HL-60 (cell line): ENCODE results near the gene KIRREL1.

Source experiments
- GABPA ChIP-seq: IDR thresholded peaks from 2 replicates; pipeline ENCODE4 v1.6.1; 2012; ENCODE audit warnings: low read depth
- TF ChIP-seq, protein P1 (sequence below): IDR thresholded peaks from one replicate; pipeline ENCODE4 v1.5.1; 2011; ENCODE audit warnings: low read length, control low read depth, inconsistent platforms; ENCODE audit not compliant: insufficient read depth
- TF ChIP-seq, protein P2 (sequence below): IDR thresholded peaks from 2 replicates; pipeline ENCODE4 v1.6.1; 2012; ENCODE audit warnings: low read depth; ENCODE audit not compliant: insufficient replicate concordance

DNA sequence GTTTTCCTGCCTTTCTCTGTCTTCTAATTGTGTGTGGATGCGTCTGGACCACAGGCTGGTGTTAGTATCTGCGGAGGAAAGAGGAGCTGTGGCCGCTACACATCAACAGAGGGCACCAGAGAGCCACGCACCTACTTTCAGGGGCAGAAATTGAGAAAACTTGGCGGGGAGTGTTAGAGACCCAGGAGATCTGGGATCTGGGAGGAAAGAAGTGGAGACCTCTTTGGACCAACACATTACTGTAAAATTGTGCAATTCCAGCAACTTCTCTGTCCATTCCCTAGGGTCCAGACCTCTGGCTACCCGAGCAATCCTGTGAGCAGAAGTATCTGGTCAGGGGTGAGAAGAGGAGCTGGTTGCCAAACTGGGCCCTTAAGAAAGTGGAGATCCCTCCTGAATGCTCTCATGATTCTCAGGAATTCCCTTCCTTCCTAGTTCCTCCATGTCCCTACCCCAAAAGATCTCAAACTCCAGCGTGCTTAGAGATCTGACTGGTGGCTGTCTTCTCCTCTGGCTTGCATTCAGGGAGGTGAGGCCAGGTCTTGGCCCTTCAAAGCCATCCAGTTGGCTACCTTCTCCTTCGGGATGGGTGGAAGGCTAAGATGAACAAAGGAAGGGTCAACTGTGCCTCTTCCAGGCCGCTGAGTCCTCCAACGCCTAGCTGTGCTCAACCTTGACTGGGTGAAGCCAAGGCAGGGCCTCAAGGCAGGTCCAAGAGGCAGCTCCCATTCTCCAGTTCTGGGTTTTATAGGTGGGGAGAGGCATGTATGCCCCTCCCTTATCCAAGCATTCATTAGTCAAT is 1.2 kb upstream of the KIRREL1 start:
- TF ChIP-seq, protein P1, sequence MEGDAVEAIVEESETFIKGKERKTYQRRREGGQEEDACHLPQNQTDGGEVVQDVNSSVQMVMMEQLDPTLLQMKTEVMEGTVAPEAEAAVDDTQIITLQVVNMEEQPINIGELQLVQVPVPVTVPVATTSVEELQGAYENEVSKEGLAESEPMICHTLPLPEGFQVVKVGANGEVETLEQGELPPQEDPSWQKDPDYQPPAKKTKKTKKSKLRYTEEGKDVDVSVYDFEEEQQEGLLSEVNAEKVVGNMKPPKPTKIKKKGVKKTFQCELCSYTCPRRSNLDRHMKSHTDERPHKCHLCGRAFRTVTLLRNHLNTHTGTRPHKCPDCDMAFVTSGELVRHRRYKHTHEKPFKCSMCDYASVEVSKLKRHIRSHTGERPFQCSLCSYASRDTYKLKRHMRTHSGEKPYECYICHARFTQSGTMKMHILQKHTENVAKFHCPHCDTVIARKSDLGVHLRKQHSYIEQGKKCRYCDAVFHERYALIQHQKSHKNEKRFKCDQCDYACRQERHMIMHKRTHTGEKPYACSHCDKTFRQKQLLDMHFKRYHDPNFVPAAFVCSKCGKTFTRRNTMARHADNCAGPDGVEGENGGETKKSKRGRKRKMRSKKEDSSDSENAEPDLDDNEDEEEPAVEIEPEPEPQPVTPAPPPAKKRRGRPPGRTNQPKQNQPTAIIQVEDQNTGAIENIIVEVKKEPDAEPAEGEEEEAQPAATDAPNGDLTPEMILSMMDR: peak; percentile 83
- TF ChIP-seq GABPA: no peak
- TF ChIP-seq, protein P2, sequence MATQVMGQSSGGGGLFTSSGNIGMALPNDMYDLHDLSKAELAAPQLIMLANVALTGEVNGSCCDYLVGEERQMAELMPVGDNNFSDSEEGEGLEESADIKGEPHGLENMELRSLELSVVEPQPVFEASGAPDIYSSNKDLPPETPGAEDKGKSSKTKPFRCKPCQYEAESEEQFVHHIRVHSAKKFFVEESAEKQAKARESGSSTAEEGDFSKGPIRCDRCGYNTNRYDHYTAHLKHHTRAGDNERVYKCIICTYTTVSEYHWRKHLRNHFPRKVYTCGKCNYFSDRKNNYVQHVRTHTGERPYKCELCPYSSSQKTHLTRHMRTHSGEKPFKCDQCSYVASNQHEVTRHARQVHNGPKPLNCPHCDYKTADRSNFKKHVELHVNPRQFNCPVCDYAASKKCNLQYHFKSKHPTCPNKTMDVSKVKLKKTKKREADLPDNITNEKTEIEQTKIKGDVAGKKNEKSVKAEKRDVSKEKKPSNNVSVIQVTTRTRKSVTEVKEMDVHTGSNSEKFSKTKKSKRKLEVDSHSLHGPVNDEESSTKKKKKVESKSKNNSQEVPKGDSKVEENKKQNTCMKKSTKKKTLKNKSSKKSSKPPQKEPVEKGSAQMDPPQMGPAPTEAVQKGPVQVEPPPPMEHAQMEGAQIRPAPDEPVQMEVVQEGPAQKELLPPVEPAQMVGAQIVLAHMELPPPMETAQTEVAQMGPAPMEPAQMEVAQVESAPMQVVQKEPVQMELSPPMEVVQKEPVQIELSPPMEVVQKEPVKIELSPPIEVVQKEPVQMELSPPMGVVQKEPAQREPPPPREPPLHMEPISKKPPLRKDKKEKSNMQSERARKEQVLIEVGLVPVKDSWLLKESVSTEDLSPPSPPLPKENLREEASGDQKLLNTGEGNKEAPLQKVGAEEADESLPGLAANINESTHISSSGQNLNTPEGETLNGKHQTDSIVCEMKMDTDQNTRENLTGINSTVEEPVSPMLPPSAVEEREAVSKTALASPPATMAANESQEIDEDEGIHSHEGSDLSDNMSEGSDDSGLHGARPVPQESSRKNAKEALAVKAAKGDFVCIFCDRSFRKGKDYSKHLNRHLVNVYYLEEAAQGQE: no peak
